ENCODE results near the gene YPEL2. TPM values are rescaled to one million over a fixed set of nuclear protein-coding genes. Genes with fewer than 3 reads are reported as not detected.
"Not testable (repeated sequence)": the region's sequence is repeated elsewhere in the genome, so short reads cannot be mapped to it uniquely, and the experiment has no call there.

YPEL2 gene
- total RNA-seq, 2 donors from 2014 or later, result 17.2 to 25.7 TPM

DNA sequence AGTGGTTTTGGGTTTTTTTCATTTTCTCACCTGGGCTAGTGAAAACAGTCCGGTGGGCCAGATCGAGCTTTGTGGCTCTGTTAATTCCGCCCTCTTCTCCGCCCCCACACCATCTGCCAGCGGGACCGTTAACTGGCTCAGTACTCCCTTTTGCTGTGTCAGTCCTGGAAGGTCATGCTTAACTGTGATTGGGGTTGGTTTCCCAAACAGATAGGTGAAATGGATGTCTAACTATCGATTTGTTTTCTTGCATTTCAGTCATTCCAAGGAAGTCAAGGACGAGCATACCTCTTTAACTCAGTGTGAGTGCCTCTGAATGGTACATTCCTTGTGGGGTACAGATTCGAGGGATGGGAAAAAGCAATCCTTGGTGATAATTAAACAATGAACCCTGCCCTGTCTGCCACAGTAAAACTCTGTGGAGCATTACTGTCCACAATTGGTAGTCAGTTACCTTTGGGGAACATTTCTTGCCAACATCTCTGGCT, 56.7 kb downstream of the YPEL2 start:
- no peak overlapping the region for H3K27ac ChIP-seq
- no peaks in the 10 kb centered on the region for H3K27me3 ChIP-seq
- no peak for DNase-seq
- peaks cover 9% of the 10 kb centered on the region for H3K36me3 ChIP-seq
- no peaks in the 10 kb centered on the region for H3K4me1 ChIP-seq
- no peak overlapping the region for H3K4me3 ChIP-seq
- no peaks in the 10 kb centered on the region for H3K9me3 ChIP-seq
- TF ChIP-seq, protein P1, sequence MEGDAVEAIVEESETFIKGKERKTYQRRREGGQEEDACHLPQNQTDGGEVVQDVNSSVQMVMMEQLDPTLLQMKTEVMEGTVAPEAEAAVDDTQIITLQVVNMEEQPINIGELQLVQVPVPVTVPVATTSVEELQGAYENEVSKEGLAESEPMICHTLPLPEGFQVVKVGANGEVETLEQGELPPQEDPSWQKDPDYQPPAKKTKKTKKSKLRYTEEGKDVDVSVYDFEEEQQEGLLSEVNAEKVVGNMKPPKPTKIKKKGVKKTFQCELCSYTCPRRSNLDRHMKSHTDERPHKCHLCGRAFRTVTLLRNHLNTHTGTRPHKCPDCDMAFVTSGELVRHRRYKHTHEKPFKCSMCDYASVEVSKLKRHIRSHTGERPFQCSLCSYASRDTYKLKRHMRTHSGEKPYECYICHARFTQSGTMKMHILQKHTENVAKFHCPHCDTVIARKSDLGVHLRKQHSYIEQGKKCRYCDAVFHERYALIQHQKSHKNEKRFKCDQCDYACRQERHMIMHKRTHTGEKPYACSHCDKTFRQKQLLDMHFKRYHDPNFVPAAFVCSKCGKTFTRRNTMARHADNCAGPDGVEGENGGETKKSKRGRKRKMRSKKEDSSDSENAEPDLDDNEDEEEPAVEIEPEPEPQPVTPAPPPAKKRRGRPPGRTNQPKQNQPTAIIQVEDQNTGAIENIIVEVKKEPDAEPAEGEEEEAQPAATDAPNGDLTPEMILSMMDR (IDR thresholded peaks at IDR 0.05), result no peak
- H3K9ac ChIP-seq (ENCODE audit: low read depth in 2 of 2, low read length in 2 of 2), result no peak overlapping the region
- intact Hi-C loops (cut with DNase I), result no loop called here

DNA sequence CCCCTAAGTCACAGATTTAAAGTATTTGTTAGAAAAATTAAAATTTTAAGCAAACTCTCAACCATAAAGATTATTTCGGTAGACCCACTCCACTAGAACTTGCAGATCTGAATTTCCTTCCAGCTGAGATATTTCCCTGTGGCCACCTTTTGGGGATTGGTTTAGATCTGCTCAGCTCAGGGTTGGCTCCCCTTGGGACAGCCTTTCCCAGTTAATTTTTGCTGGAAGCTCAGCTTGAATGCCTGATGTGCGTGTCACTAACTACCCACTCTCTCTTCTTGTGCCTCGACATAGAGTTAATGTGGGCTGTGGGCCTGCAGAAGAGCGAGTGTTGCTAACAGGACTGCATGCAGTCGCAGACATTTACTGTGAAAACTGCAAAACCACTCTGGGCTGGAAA, 57.6 kb downstream of the YPEL2 start:
- Histone ChIP-seq H3K36me3 (peaks cover 9% of the 10 kb centered on the region), H3K4me3 (no peak overlapping the region), H3K9ac (ENCODE audit: low read depth in 2 of 2, low read length in 2 of 2) (no peak overlapping the region), H3K9me3 (no peaks in the 10 kb centered on the region), H3K4me1 (no peaks in the 10 kb centered on the region), H3K27me3 (no peaks in the 10 kb centered on the region), H3K27ac (no peak overlapping the region)
- intact Hi-C loops (cut with DNase I), result no loop called here
- TF ChIP-seq, protein P1 (IDR thresholded peaks at IDR 0.05), result no peak
- DNase-seq, result no peak

DNA sequence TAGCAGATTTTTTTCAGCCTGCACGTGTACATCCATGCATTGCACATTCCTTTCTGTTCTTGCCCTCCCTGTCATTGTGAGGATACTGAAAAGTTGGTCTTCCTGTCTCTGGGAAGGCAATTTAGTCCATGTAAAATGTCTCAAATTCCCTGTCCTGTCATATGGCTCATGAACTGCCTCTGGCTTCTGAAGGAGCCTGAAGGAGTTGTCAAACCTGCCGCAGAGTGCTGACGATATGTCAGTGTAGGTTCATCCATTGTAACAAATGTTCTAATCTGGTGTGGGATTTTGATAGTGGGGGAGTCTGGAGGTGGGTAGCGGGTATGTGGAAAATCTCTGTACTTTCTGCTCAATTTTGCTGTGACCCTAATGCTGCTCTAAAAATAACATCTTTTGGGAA, 59.6 kb downstream of the YPEL2 start:
- H3K27me3 ChIP-seq, result no peaks in the 10 kb centered on the region
- no peak overlapping the region for H3K27ac ChIP-seq
- no peak overlapping the region for H3K4me3 ChIP-seq
- H3K9ac ChIP-seq (ENCODE audit: low read depth in 2 of 2, low read length in 2 of 2), result no peak overlapping the region
- intact Hi-C loops (cut with DNase I), result no loop called here
- no peaks in the 10 kb centered on the region for H3K4me1 ChIP-seq
- DNase-seq, result no peak
- H3K9me3 ChIP-seq, result no peaks in the 10 kb centered on the region
- TF ChIP-seq, protein P1 (IDR thresholded peaks at IDR 0.05), result no peak
- H3K36me3 ChIP-seq, result peaks cover 9% of the 10 kb centered on the region

DNA sequence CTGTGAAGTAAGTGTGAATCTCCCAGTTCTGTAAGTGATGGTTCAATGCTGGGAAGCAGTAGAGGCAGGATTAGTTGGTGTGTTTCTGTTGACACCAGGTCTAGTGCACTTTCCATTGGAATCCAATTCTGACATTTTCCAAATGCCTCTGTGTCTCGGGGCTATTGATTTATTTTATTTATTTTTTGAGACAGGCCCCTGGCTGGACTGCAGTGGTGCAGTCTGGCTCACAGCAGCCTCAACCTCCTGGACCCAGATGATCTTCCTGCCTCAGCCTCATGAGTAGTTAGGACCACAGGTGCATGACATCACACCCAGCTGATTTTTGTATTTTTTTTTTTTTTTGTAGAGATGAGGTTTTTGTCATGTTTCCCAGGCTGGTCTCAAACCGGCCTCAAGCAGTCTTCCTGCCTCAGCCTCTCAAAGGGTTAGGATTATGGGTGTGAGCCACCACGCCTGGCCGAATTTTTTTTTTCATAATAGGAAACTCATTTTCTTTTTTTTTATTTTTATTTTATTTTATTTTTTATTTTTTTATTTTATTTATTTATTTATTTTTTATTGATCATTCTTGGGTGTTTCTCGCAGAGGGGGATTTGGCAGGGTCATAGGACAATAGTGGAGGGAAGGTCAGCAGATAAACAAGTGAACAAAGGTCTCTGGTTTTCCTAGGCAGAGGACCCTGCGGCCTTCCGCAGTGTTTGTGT, 61.7 kb downstream of the YPEL2 start:
- Histone ChIP-seq H3K9me3 (no peaks in the 10 kb centered on the region), H3K9ac (ENCODE audit: low read depth in 2 of 2, low read length in 2 of 2) (no peak overlapping the region), H3K4me3 (no peak overlapping the region), H3K27ac (no peak overlapping the region), H3K36me3 (peaks cover 9% of the 10 kb centered on the region), H3K27me3 (no peaks in the 10 kb centered on the region), H3K4me1 (no peaks in the 10 kb centered on the region)
- DNase-seq, result no peak
- intact Hi-C loops (cut with DNase I), result no loop called here
- TF ChIP-seq, protein P1 (IDR thresholded peaks at IDR 0.05), result no peak

DNA sequence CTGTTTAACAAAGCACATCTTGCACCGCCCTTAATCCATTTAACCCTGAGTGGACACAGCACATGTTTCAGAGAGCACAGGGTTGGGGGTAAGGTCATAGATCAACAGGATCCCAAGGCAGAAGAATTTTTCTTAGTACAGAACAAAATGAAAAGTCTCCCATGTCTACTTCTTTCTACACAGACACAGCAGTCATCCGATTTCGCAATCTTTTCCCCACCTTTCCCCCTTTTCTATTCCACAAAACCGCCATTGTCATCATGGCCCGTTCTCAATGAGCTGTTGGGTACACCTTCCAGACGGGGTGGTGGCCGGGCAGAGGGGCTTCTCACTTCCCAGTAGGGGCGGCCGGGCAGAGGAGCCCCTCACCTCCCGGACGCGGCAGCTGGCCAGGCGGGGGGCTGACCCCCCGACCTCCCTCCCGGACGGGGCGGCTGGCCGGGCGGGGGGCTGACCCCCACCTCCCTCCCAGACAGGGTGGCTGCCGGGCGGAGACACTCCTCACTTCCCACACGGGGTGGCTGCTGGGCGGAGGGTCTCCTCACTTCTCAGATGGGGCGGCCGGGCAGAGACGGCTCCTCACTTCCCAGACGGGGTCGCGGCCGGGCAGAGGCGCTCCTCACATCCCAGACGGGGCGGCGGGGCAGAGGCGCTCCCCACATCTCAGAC, 62.4 kb downstream of the YPEL2 start:
- DNase-seq; H3K27me3 ChIP-seq; H3K9me3 ChIP-seq; intact Hi-C loops (cut with DNase I); H3K36me3 ChIP-seq; H3K4me3 ChIP-seq; H3K27ac ChIP-seq; H3K4me1 ChIP-seq; H3K9ac ChIP-seq (ENCODE audit: low read depth in 2 of 2, low read length in 2 of 2): not testable (repeated sequence)

Data from colonic mucosa (tissue), 4 donors.